Tibial nerve (tissue), 4 donors: ENCODE data around the gene EMC9. TPM values are rescaled to one million over a fixed set of nuclear protein-coding genes. Genes with fewer than 3 reads are reported as not detected.

Experiments
- DNase-seq, 2 donors: peaks; one replicate each; pipeline ENCODE4 v3.0.0-alpha.2; 2019; ENCODE audit warnings: low spot score in 2 of 2
- H3K27ac ChIP-seq, 4 donors: fragments of 200-600 bp; sonication (generic) in 3 of 4; one replicate each; pipeline ENCODE4 v1.5.1; 2017 to 2019; ENCODE audit warnings: mild to moderate bottlenecking in 1 of 4
- H3K27me3 ChIP-seq, 2 donors: fragments of 200-600 bp; sonication (generic) in 1 of 2; one replicate each; pipeline versions ENCODE4 v1.5.1 to v1.6.0; 2017 to 2019
- H3K36me3 ChIP-seq, 3 donors: fragments of 200-600 bp; sonication (generic); one replicate each; pipeline ENCODE4 v1.5.1; 2018 to 2019
- H3K4me1 ChIP-seq, 4 donors: fragments of 200-600 bp; sonication (generic) in 3 of 4; one replicate each; pipeline ENCODE4 v1.5.1; 2017 to 2019
- H3K4me3 ChIP-seq, 4 donors: fragments of 200-600 bp; sonication (generic) in 3 of 4; one replicate each; pipeline ENCODE4 v1.5.1; 2017 to 2019; ENCODE audit warnings: mild to moderate bottlenecking in 1 of 4, moderate library complexity in 1 of 4
- H3K9me3 ChIP-seq, 4 donors: fragments of 200-600 bp; sonication (generic) in 3 of 4; one replicate each; pipeline ENCODE4 v1.5.1; 2017 to 2019
- CTCF ChIP-seq, 5 experiments: fragments of 200-600 bp in 3 of 5; fragments of 450-650 bp in 2 of 5; sonication (generic) in 3 of 5; IDR thresholded peaks; one replicate each; pipeline ENCODE4 v1.5.1; 2016 to 2019; ENCODE audit warnings: antibody characterized with exemption in 5 of 5, mild to moderate bottlenecking in 3 of 5, moderate library complexity in 2 of 5
- EP300 ChIP-seq, 2 donors: sonication (generic); formaldehyde crosslinking; IDR thresholded peaks; one replicate each; pipeline ENCODE4 v1.6.1; 2017; ENCODE audit warnings: antibody characterized with exemption in 2 of 2, mild to moderate bottlenecking in 1 of 2
- POLR2A ChIP-seq, 2 donors: fragments of 450-650 bp; IDR thresholded peaks; one replicate each; pipeline ENCODE4 v1.6.1; 2017; ENCODE audit warnings: antibody characterized with exemption in 2 of 2, mild to moderate bottlenecking in 2 of 2, moderate library complexity in 2 of 2
- WGBS, 2 donors: methylation state at CpG; one replicate each; pipeline ENCODE4 v1.1.5; 2018; 5-methylcytosine and 5-hydroxymethylcytosine counted together
- total RNA-seq, 4 donors: library from RNA; depleted of rRNA; stranded (reverse); fragments of >200 nt; gene quantifications; one replicate each; pipeline ENCODE4 v1.1.0, GENCODE V29; 2016

EMC9 gene
- total RNA-seq = 10 to 100 TPM in 2 of 4 donors, 1 to 10 TPM in 2; 9.2 to 22.7 (median 14.4) TPM

DNA sequence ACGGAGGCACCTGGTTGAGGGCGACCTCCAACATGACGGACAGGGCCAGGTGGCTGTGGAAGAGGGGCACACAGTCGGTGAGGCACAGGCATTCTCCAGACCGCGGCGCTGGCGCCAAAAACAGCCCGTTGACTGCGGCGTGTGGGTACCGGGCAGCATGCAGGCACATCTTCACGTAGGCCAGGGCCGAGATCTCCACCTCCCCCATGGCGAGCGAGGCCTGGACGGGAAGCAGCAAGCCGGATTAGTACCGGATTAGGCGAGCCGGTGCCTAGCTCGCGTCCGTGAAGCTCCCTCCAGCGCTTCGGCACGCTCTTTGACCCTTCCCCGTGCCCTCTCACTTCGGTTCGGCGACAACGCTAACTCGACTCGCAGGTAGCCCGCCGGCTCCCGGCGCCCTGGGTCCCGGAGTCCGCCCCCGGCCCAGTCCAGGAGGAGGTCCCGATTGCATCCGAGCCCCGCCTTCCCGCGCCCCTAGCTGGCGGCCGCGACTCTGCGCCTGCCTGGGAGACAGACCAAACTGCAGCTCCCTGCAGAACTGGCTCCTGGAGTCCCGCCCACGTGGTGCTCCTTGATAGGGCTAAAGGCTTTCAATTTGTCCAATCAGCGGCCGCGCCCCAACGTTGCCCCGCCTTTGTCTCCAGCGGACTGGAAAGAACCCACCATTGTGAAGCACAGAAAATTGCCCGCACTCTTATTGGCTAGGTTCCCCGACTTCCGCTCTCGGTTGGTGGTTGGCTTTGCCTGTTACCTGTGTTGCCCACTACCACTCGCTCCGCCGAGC, at the start of gene EMC9:
TSS of gene EMC9 (minus strand) at position 495 of the 784 bp plus-strand sequence. CDS start at position 208, 287 bp downstream.
- no peaks in the 10 kb centered on the region for H3K27me3 ChIP-seq
- 0% methylated on average over 30 to 38 of the region's 65 CpGs for WGBS, 2 donors
- peak within 1 kb of the TSS; percentile 82 to 97 (median 90) for H3K27ac ChIP-seq
- TF ChIP-seq CTCF (IDR thresholded peaks at IDR 0.05) = peak; percentile 37 to 91 (median 72)
- TF ChIP-seq POLR2A (IDR thresholded peaks at IDR 0.05) = peak; percentile 78 to 87
- TF ChIP-seq EP300 (IDR thresholded peaks at IDR 0.05) = peak; percentile 91 to 92
- no peaks in the 10 kb centered on the region for H3K9me3 ChIP-seq
- H3K4me3 ChIP-seq = peak within 1 kb of the TSS; percentile 77 to 90 (median 84)
- H3K4me1 ChIP-seq = peaks cover 4 to 86% (median 43%) of the 10 kb centered on the region in 4 donors
- peak; percentile 100 for DNase-seq
- H3K36me3 ChIP-seq = peaks cover 0 to 30% (median 14%) of the 10 kb centered on the region in 3 donors

GRCh38 chr14:24190416-24190815, 49.0 kb upstream of the EMC9 start:
- DNase-seq = no peak
- Histone ChIP-seq H3K27ac (no peak overlapping the region), H3K27me3 (no peaks in the 10 kb centered on the region), H3K4me1 (peaks cover 0 to 50% (median 17%) of the 10 kb centered on the region in 4 donors), H3K4me3 (no peak overlapping the region), H3K36me3 (peaks cover 0 to 52% (median 0%) of the 10 kb centered on the region in 3 donors), H3K9me3 (no peaks in the 10 kb centered on the region)
- WGBS, 2 donors = 80 to 88% methylated on average over 10 of the region's 10 CpGs
- TF ChIP-seq POLR2A (IDR thresholded peaks at IDR 0.05) (no peak), EP300 (IDR thresholded peaks at IDR 0.05) (no peak), CTCF (IDR thresholded peaks at IDR 0.05) (no peak)

DNA sequence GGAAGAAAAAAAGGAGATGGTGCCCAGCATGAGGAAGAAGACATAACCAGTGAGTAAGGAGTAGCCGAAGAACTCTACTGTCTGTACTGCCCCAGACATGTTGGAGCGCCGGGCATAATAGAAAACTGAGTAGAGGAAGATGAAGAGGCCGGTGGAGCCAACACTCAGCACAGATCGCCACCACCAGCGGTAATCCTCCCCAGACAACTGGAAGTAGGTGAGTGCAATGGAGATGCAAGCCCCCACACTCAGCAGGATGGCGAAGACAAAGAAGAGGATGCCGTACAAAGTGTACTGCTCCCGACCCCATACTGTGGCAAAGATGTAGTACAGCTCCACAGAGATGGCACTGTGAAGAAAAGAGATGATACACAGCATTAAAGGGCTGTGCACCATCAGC, 48.1 kb upstream of the EMC9 start:
- 88% methylated on average over 9 of the region's 9 CpGs for WGBS, 2 donors
- no peak overlapping the region for H3K4me3 ChIP-seq
- peaks cover 0 to 44% (median 14%) of the 10 kb centered on the region in 4 donors for H3K4me1 ChIP-seq
- H3K27ac ChIP-seq = peak overlapping the region in 1 of 4 donors; percentile 87
- TF ChIP-seq POLR2A (IDR thresholded peaks at IDR 0.05) (no peak), CTCF (IDR thresholded peaks at IDR 0.05) (no peak)
- peaks cover 0 to 62% (median 0%) of the 10 kb centered on the region in 3 donors for H3K36me3 ChIP-seq
- no peak for DNase-seq
- no peaks in the 10 kb centered on the region for H3K27me3 ChIP-seq
- H3K9me3 ChIP-seq = no peaks in the 10 kb centered on the region

- Histone ChIP-seq H3K27ac (peak overlapping the region in 2 of 4 donors; percentile 37 to 87), H3K4me3 (peak overlapping the region in 2 of 4 donors; percentile 75 to 86), H3K36me3 (peaks cover 0 to 66% (median under 1%) of the 10 kb centered on the region in 3 donors), H3K27me3 (no peaks in the 10 kb centered on the region), H3K4me1 (peaks cover 0 to 40% (median 12%) of the 10 kb centered on the region in 4 donors), H3K9me3 (no peaks in the 10 kb centered on the region)
- 0 to 4% methylated on average over 3 of the region's 3 CpGs for WGBS, 2 donors
- no peak for TF ChIP-seq EP300 (IDR thresholded peaks at IDR 0.05)
- TF ChIP-seq CTCF (IDR thresholded peaks at IDR 0.05) = no peak
- TF ChIP-seq POLR2A (IDR thresholded peaks at IDR 0.05) = no peak
- DNase-seq = no peak
These were observed 47.6 kb upstream of the EMC9 start for GRCh38 chr14:24189059-24189375.
